ENCODE results near the gene DOCK11.

GRCh38 chrX:118495061-118495921 is at the start of gene DOCK11:
- TF ChIP-seq CTCF (IDR thresholded peaks at IDR 0.05) (no peak), POLR2A (IDR thresholded peaks at IDR 0.05) (peak; percentile 52)
